ENCODE data around the gene PPP1R2. TPM values are rescaled to one million over a fixed set of nuclear protein-coding genes. Genes with fewer than 3 reads are reported as not detected.

PPP1R2 gene
- total RNA-seq, 1 experiment from 2014 or later, result 248 TPM

GRCh38 chr3:195559723-195560409 lies 16.7 kb upstream of the PPP1R2 start:
- no peak overlapping the region for H3K4me2 ChIP-seq (ENCODE audit: low read depth, low read length, poor library complexity, severe bottlenecking)
- no peak for DNase-seq

GRCh38 chr3:195558602-195559001 lies 15.5 kb upstream of the PPP1R2 start:
- no peaks in the 10 kb centered on the region for H3K36me3 ChIP-seq (ENCODE audit: insufficient read depth, low read length)
- no peaks in the 10 kb centered on the region for H3K79me2 ChIP-seq (ENCODE audit: low read length)
- peak; percentile 81 for DNase-seq
- H3K4me2 ChIP-seq (ENCODE audit: low read depth, low read length, poor library complexity, severe bottlenecking), result no peak overlapping the region
- H3K9me3 ChIP-seq (ENCODE audit: low read length), result no peaks in the 10 kb centered on the region
- no peaks in the 10 kb centered on the region for H3K9me2 ChIP-seq (replicated peaks; ENCODE audit: insufficient read depth, low read length)
- no peaks in the 10 kb centered on the region for H4K20me1 ChIP-seq (ENCODE audit: insufficient read depth, low read depth, low read length)
- no peak overlapping the region for H3K27ac ChIP-seq (ENCODE audit: low read length)
- no peak overlapping the region for H3K4me3 ChIP-seq (ENCODE audit: low read length)
- peaks cover 11% of the 10 kb centered on the region for H3K4me1 ChIP-seq (ENCODE audit: low read length)
- no peak overlapping the region for H2AFZ ChIP-seq (ENCODE audit: low read length)
- H3K9ac ChIP-seq (ENCODE audit: low read length), result no peak overlapping the region
- H3K27me3 ChIP-seq (ENCODE audit: low read length), result no peaks in the 10 kb centered on the region

More at GRCh38 chr3:195559723-195560409, 16.7 kb upstream of the PPP1R2 start:
- Histone ChIP-seq H4K20me1 (ENCODE audit: insufficient read depth, low read depth, low read length) (no peaks in the 10 kb centered on the region), H3K4me3 (ENCODE audit: low read length) (no peak overlapping the region), H3K27ac (ENCODE audit: low read length) (no peak overlapping the region), H3K9me3 (ENCODE audit: low read length) (no peaks in the 10 kb centered on the region), H3K79me2 (ENCODE audit: low read length) (no peaks in the 10 kb centered on the region), H3K27me3 (ENCODE audit: low read length) (no peaks in the 10 kb centered on the region), H3K36me3 (ENCODE audit: insufficient read depth, low read length) (no peaks in the 10 kb centered on the region), H3K9me2 (replicated peaks; ENCODE audit: insufficient read depth, low read length) (no peaks in the 10 kb centered on the region), H3K4me1 (ENCODE audit: low read length) (peaks cover 11% of the 10 kb centered on the region), H2AFZ (ENCODE audit: low read length) (no peak overlapping the region), H3K9ac (ENCODE audit: low read length) (no peak overlapping the region)

GRCh38 chr3:195557322-195557721 lies 14.2 kb upstream of the PPP1R2 start:
- no peak for DNase-seq
- H3K4me3 ChIP-seq (ENCODE audit: low read length), result no peak overlapping the region
- no peaks in the 10 kb centered on the region for H3K27me3 ChIP-seq (ENCODE audit: low read length)
- no peak overlapping the region for H3K4me2 ChIP-seq (ENCODE audit: low read depth, low read length, poor library complexity, severe bottlenecking)
- no peak overlapping the region for H3K27ac ChIP-seq (ENCODE audit: low read length)
- no peak overlapping the region for H3K9ac ChIP-seq (ENCODE audit: low read length)
- no peak overlapping the region for H2AFZ ChIP-seq (ENCODE audit: low read length)
- no peaks in the 10 kb centered on the region for H3K9me2 ChIP-seq (replicated peaks; ENCODE audit: insufficient read depth, low read length)
- peaks cover 11% of the 10 kb centered on the region for H3K4me1 ChIP-seq (ENCODE audit: low read length)
- no peaks in the 10 kb centered on the region for H4K20me1 ChIP-seq (ENCODE audit: insufficient read depth, low read depth, low read length)
- H3K9me3 ChIP-seq (ENCODE audit: low read length), result no peaks in the 10 kb centered on the region
- H3K36me3 ChIP-seq (ENCODE audit: insufficient read depth, low read length), result no peaks in the 10 kb centered on the region
- H3K79me2 ChIP-seq (ENCODE audit: low read length), result no peaks in the 10 kb centered on the region

- Histone ChIP-seq H3K4me1 (ENCODE audit: low read length) (peaks cover 11% of the 10 kb centered on the region), H3K27ac (ENCODE audit: low read length) (no peak overlapping the region), H3K4me2 (ENCODE audit: low read depth, low read length, poor library complexity, severe bottlenecking) (no peak overlapping the region)
These were observed 13.3 kb upstream of the PPP1R2 start for GRCh38 chr3:195556390-195556789.

GRCh38 chr3:195555110-195555509 lies 12.0 kb upstream of the PPP1R2 start:
- H3K9me3 ChIP-seq (ENCODE audit: low read length), result no peaks in the 10 kb centered on the region
- H3K27ac ChIP-seq (ENCODE audit: low read length), result no peak overlapping the region
- peaks cover 11% of the 10 kb centered on the region for H3K4me1 ChIP-seq (ENCODE audit: low read length)
- H3K36me3 ChIP-seq (ENCODE audit: insufficient read depth, low read length), result no peaks in the 10 kb centered on the region
- H2AFZ ChIP-seq (ENCODE audit: low read length), result no peak overlapping the region
- no peak overlapping the region for H3K4me3 ChIP-seq (ENCODE audit: low read length)
- H3K79me2 ChIP-seq (ENCODE audit: low read length), result no peaks in the 10 kb centered on the region
- H3K9ac ChIP-seq (ENCODE audit: low read length), result no peak overlapping the region
- no peak for DNase-seq
- H4K20me1 ChIP-seq (ENCODE audit: insufficient read depth, low read depth, low read length), result no peaks in the 10 kb centered on the region
- no peaks in the 10 kb centered on the region for H3K27me3 ChIP-seq (ENCODE audit: low read length)
- H3K4me2 ChIP-seq (ENCODE audit: low read depth, low read length, poor library complexity, severe bottlenecking), result peak overlapping the region; percentile 29
- H3K9me2 ChIP-seq (replicated peaks; ENCODE audit: insufficient read depth, low read length), result no peaks in the 10 kb centered on the region

More at GRCh38 chr3:195556390-195556789, 13.3 kb upstream of the PPP1R2 start:
- Histone ChIP-seq H3K9ac (ENCODE audit: low read length) (no peak overlapping the region), H4K20me1 (ENCODE audit: insufficient read depth, low read depth, low read length) (no peaks in the 10 kb centered on the region), H3K9me3 (ENCODE audit: low read length) (no peaks in the 10 kb centered on the region), H3K36me3 (ENCODE audit: insufficient read depth, low read length) (no peaks in the 10 kb centered on the region), H3K4me3 (ENCODE audit: low read length) (no peak overlapping the region), H3K79me2 (ENCODE audit: low read length) (no peaks in the 10 kb centered on the region), H3K9me2 (replicated peaks; ENCODE audit: insufficient read depth, low read length) (no peaks in the 10 kb centered on the region), H3K27me3 (ENCODE audit: low read length) (no peaks in the 10 kb centered on the region), H2AFZ (ENCODE audit: low read length) (no peak overlapping the region)
- peak; percentile 79 for DNase-seq

GRCh38 chr3:195554458-195554857 lies 11.3 kb upstream of the PPP1R2 start:
- H3K4me3 ChIP-seq (ENCODE audit: low read length), result no peak overlapping the region
- H2AFZ ChIP-seq (ENCODE audit: low read length), result no peak overlapping the region
- H3K4me2 ChIP-seq (ENCODE audit: low read depth, low read length, poor library complexity, severe bottlenecking), result no peak overlapping the region
- DNase-seq, result no peak
- no peaks in the 10 kb centered on the region for H3K27me3 ChIP-seq (ENCODE audit: low read length)
- no peak overlapping the region for H3K9ac ChIP-seq (ENCODE audit: low read length)
- peaks cover 11% of the 10 kb centered on the region for H3K4me1 ChIP-seq (ENCODE audit: low read length)
- no peaks in the 10 kb centered on the region for H3K36me3 ChIP-seq (ENCODE audit: insufficient read depth, low read length)
- H3K9me2 ChIP-seq (replicated peaks; ENCODE audit: insufficient read depth, low read length), result no peaks in the 10 kb centered on the region
- H3K9me3 ChIP-seq (ENCODE audit: low read length), result no peaks in the 10 kb centered on the region
- H3K27ac ChIP-seq (ENCODE audit: low read length), result no peak overlapping the region
- H3K79me2 ChIP-seq (ENCODE audit: low read length), result no peaks in the 10 kb centered on the region
- no peaks in the 10 kb centered on the region for H4K20me1 ChIP-seq (ENCODE audit: insufficient read depth, low read depth, low read length)

- Histone ChIP-seq H3K27ac (ENCODE audit: low read length) (no peak overlapping the region), H3K27me3 (ENCODE audit: low read length) (no peaks in the 10 kb centered on the region), H3K79me2 (ENCODE audit: low read length) (no peaks in the 10 kb centered on the region), H3K4me2 (ENCODE audit: low read depth, low read length, poor library complexity, severe bottlenecking) (no peak overlapping the region), H4K20me1 (ENCODE audit: insufficient read depth, low read depth, low read length) (no peaks in the 10 kb centered on the region), H3K9ac (ENCODE audit: low read length) (no peak overlapping the region), H3K4me1 (ENCODE audit: low read length) (peaks cover 6% of the 10 kb centered on the region), H3K9me3 (ENCODE audit: low read length) (no peaks in the 10 kb centered on the region), H3K36me3 (ENCODE audit: insufficient read depth, low read length) (no peaks in the 10 kb centered on the region), H2AFZ (ENCODE audit: low read length) (no peak overlapping the region), H3K4me3 (ENCODE audit: low read length) (no peak overlapping the region), H3K9me2 (replicated peaks; ENCODE audit: insufficient read depth, low read length) (no peaks in the 10 kb centered on the region)
- DNase-seq, result no peak
These were observed 10.1 kb upstream of the PPP1R2 start for GRCh38 chr3:195553268-195553667.

GRCh38 chr3:195551381-195551978 lies 8.4 kb upstream of the PPP1R2 start:
- H3K27me3 ChIP-seq (ENCODE audit: low read length), result no peaks in the 10 kb centered on the region
- H3K9me3 ChIP-seq (ENCODE audit: low read length), result no peaks in the 10 kb centered on the region
- no peak overlapping the region for H3K4me3 ChIP-seq (ENCODE audit: low read length)
- H2AFZ ChIP-seq (ENCODE audit: low read length), result no peak overlapping the region
- no peaks in the 10 kb centered on the region for H4K20me1 ChIP-seq (ENCODE audit: insufficient read depth, low read depth, low read length)
- no peaks in the 10 kb centered on the region for H3K79me2 ChIP-seq (ENCODE audit: low read length)
- H3K9ac ChIP-seq (ENCODE audit: low read length), result no peak overlapping the region
- no peak for DNase-seq
- no peak overlapping the region for H3K27ac ChIP-seq (ENCODE audit: low read length)
- H3K36me3 ChIP-seq (ENCODE audit: insufficient read depth, low read length), result no peaks in the 10 kb centered on the region
- no peak overlapping the region for H3K4me2 ChIP-seq (ENCODE audit: low read depth, low read length, poor library complexity, severe bottlenecking)
- H3K9me2 ChIP-seq (replicated peaks; ENCODE audit: insufficient read depth, low read length), result no peaks in the 10 kb centered on the region
- peaks cover 4% of the 10 kb centered on the region; the same call in 1 of the 2 replicates for H3K4me1 ChIP-seq (ENCODE audit: low read length)

All from Karpas-422 (cell line).